ENCODE measurements around the gene MAML3. TPM values are rescaled to one million over a fixed set of nuclear protein-coding genes. Genes with fewer than 3 reads are reported as not detected.
A peak's percentile ranks its signal among the peaks of the same experiment; 100 is the strongest.

The MAML3 gene
- total and polyA plus RNA-seq, 12 donors = 1.1 to 4.6 (median 2.6) TPM

DNA sequence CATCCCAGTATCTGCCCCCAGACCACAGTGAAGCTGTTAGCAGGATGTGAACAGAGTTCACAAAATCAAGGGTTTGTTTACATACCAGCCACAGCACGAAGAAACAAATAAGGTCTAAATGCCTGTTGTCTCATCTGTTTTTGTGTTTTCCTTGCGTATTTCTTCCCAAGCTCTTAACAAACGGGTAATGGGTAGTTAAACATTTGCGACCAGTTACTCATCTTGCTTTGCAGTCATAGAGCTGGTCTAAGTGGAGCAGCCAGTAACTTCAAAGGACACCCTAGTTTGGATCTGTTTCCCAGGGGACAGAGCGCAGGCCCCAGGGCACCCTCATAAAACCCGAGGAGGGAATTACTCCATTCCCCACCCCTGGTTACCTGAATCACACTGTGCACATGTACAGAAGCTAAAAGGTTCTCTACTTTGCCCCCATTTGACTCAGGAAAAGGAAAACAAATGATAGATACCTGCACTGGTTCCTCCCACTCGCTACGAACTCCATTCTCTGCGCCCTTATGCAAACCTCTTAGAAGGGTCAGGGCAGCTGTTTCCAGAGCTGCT lies 68.8 kb downstream of the MAML3 start:
- Histone ChIP-seq H3K27me3 (no peaks in the 10 kb centered on the region), H3K9me3 (no peaks in the 10 kb centered on the region), H3K4me1 (peaks cover 0 to 19% (median 4%) of the 10 kb centered on the region in 9 donors), H3K27ac (peak overlapping the region in 1 of 10 donors; percentile 37), H3K36me3 (no peaks in the 10 kb centered on the region), H3K4me3 (no peak overlapping the region)
- intact Hi-C loops (cut with DNase I) = loop anchor here in 1 of 10 donors (2.0 kb wide), 1 partner anchor 62 kb away; no protein-coding TSS in a partner anchor
- WGBS, 2 donors = 85 to 87% methylated on average over 9 of the region's 9 CpGs
- TF ChIP-seq CTCF (IDR thresholded peaks at IDR 0.05) = no peak
- DNase-seq = no peak
- ATAC-seq = no peak

DNA sequence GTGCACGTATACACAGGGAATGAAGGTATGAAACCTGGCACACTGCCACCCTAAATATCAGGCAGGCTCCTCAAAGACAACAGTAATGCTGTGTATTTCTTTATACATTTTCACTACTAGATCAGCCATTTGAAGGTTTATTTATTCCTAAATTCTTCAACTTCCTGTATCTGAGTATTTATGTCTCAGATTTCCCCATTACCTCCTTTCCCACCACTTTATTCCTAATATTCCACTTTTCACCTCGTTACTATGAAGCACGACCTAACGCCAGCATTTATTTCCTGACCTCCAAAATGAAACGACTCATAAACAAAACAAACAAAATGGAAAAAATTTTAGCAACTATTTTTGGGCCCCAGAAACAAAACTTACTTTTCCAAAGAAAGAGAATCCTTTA lies 69.6 kb downstream of the MAML3 start:
- H3K4me3 ChIP-seq = no peak overlapping the region
- ATAC-seq (no peak), DNase-seq (no peak)
- H3K27me3 ChIP-seq = no peaks in the 10 kb centered on the region
- peak overlapping the region in 1 of 10 donors; percentile 37 for H3K27ac ChIP-seq
- peaks cover 0 to 25% (median 4%) of the 10 kb centered on the region in 9 donors for H3K4me1 ChIP-seq
- H3K9me3 ChIP-seq = no peaks in the 10 kb centered on the region
- no peaks in the 10 kb centered on the region for H3K36me3 ChIP-seq
- TF ChIP-seq CTCF (IDR thresholded peaks at IDR 0.05) = no peak
- WGBS, 2 donors = 58 to 67% methylated on average over 5 of the region's 5 CpGs
- intact Hi-C loops (cut with DNase I) = loop anchor here in 1 of 10 donors (2.0 kb wide), 1 partner anchor 62 kb away; no protein-coding TSS in a partner anchor

GRCh38 chr4:140082391-140082755 lies 71.6 kb downstream of the MAML3 start:
- H3K27ac ChIP-seq = no peak overlapping the region

GRCh38 chr4:140081641-140082390 lies 72.2 kb downstream of the MAML3 start:
- peaks cover 0 to 27% (median 4%) of the 10 kb centered on the region in 9 donors for H3K4me1 ChIP-seq
- ATAC-seq (no peak), DNase-seq (no peak)
- TF ChIP-seq CTCF (IDR thresholded peaks at IDR 0.05) = no peak
- no peaks in the 10 kb centered on the region for H3K36me3 ChIP-seq
- H3K27ac ChIP-seq = no peak overlapping the region
- H3K27me3 ChIP-seq = no peaks in the 10 kb centered on the region
- intact Hi-C loops (cut with DNase I) = no loop called here
- H3K4me3 ChIP-seq = no peak overlapping the region
- H3K9me3 ChIP-seq = no peaks in the 10 kb centered on the region
- WGBS, 2 donors = 88 to 92% methylated on average over 8 of the region's 8 CpGs

More at GRCh38 chr4:140082391-140082755, 71.6 kb downstream of the MAML3 start:
- no peaks in the 10 kb centered on the region for H3K36me3 ChIP-seq
- no peak for TF ChIP-seq CTCF (IDR thresholded peaks at IDR 0.05)
- H3K4me3 ChIP-seq = no peak overlapping the region
- no peaks in the 10 kb centered on the region for H3K9me3 ChIP-seq
- ATAC-seq = no peak
- intact Hi-C loops (cut with DNase I) = no loop called here
- 95 to 96% methylated on average over 7 of the region's 7 CpGs for WGBS, 2 donors
- DNase-seq = no peak
- no peaks in the 10 kb centered on the region for H3K27me3 ChIP-seq
- H3K4me1 ChIP-seq = peaks cover 0 to 27% (median 4%) of the 10 kb centered on the region in 9 donors

Data from heart right ventricle (tissue), 16 donors.